ENCODE results near the gene ZNF827. TPM values are rescaled to one million over a fixed set of nuclear protein-coding genes. Genes with fewer than 3 reads are reported as not detected.

The ZNF827 gene
- total RNA-seq, 1 experiment from 2014 or later = 29.4 TPM

- H3K27ac Mint-ChIP-seq = no peak overlapping the region
- Histone ChIP-seq H2BK20ac (ENCODE audit: low read depth, low read length, poor library complexity, severe bottlenecking) (no peak overlapping the region), H4K8ac (replicated peaks; ENCODE audit: insufficient read length, low read depth, low read length) (no peak overlapping the region), H3K4me1 (ENCODE audit: insufficient read depth, low read length) (0 out of 2 replicates have a peak, but pooled peaks cover 2% of the 10 kb centered on the region), H3K23me2 (ENCODE audit: insufficient read length, low read depth, low read length, poor library complexity, severe bottlenecking) (no peaks in the 10 kb centered on the region), H2AK5ac (ENCODE audit: insufficient read length, low read length) (no peak overlapping the region), H3K18ac (ENCODE audit: insufficient read length, low read depth, low read length) (no peak overlapping the region), H3K23ac (ENCODE audit: insufficient read length, low read depth, low read length) (no peak overlapping the region), H3K79me2 (ENCODE audit: insufficient read depth, low read length) (no peaks in the 10 kb centered on the region), H3K56ac (ENCODE audit: insufficient read length, low read depth, low read length) (no peak overlapping the region), H4K5ac (ENCODE audit: insufficient read length, low read depth, low read length) (no peak overlapping the region), H3K4ac (ENCODE audit: low read depth, low read length) (no peak overlapping the region), H2BK5ac (ENCODE audit: insufficient read length, low read length) (no peak overlapping the region), H4K20me1 (ENCODE audit: control insufficient read depth, insufficient read depth, insufficient read length) (no peaks in the 10 kb centered on the region), H3K9me3 (ENCODE audit: control insufficient read depth, low read depth, low read length) (no peaks in the 10 kb centered on the region), H3K27me3 (ENCODE audit: insufficient read depth, low read length) (no peaks in the 10 kb centered on the region), H2BK15ac (ENCODE audit: low read depth, low read length) (no peak overlapping the region), H2AFZ (ENCODE audit: low read length) (peak overlapping the region; percentile 14), H4K91ac (ENCODE audit: insufficient read length, low read depth, low read length) (no peak overlapping the region), H3K14ac (ENCODE audit: insufficient read depth, low read length) (no peak overlapping the region), H3K4me2 (ENCODE audit: insufficient read depth, insufficient read length, low read length) (no peak overlapping the region), H2BK12ac (ENCODE audit: insufficient read length, low read depth, low read length) (no peak overlapping the region), H3K79me1 (ENCODE audit: insufficient read depth, low read depth, low read length, poor library complexity, severe bottlenecking) (no peaks in the 10 kb centered on the region), H2BK120ac (ENCODE audit: low read depth, low read length, poor library complexity, severe bottlenecking) (no peak overlapping the region), H3K27ac (ENCODE audit: insufficient read length, low read depth, low read length) (no peak overlapping the region), H3K9ac (ENCODE audit: extremely low read depth, insufficient read length, low read length) (no peak overlapping the region), H3T11ph (ENCODE audit: low read length) (no peak overlapping the region)
- peaks cover 3 to 5% of the 10 kb centered on the region in 2 experiments; a peak in 3 of 4 replicates for H3K4me1 Mint-ChIP-seq
- no peak overlapping the region for H3K4me3 Mint-ChIP-seq
- H3K9me3 Mint-ChIP-seq = no peaks in the 10 kb centered on the region
- H3K36me3 Mint-ChIP-seq (ENCODE audit: insufficient read depth in 1 of 3, low read depth in 3 of 3) = peaks cover 0 to 11% (median 0%) of the 10 kb centered on the region in 3 experiments; a peak in 2 of 7 replicates
- H3K27me3 Mint-ChIP-seq (ENCODE audit: low read depth) = no peaks in the 10 kb centered on the region
- no CpG with 5 or more reads among the region's 2 CpGs for WGBS (ENCODE audit: extremely low coverage, insufficient read length, low lambda C conversion rate)
- no peak for TF ChIP-seq CTCF (conservative IDR thresholded peaks at IDR 0.05)
- DNase-seq = no peak
These were observed 197.8 kb downstream of the ZNF827 start for GRCh38 chr4:145740806-145741205.

All from H9 (cell line).